Prostate gland (tissue), 2 donors: ENCODE data around the gene CSF2RB.

Experiments used
- CTCF ChIP-seq, 4 experiments: fragments of 200-600 bp in 2 of 4; fragments of 450-650 bp in 2 of 4; sonication (generic) in 2 of 4; IDR thresholded peaks; 1 replicate in 3 of 4; 2 replicates in 1 of 4; pipeline ENCODE4 v1.5.1; 2016 to 2019; ENCODE audit warnings: antibody characterized with exemption in 4 of 4, mild to moderate bottlenecking in 2 of 4, moderate library complexity in 2 of 4
- POLR2A ChIP-seq: fragments of 450-650 bp; IDR thresholded peaks from one replicate; pipeline ENCODE4 v1.6.1; 2016; ENCODE audit warnings: antibody characterized with exemption, mild to moderate bottlenecking
- POLR2AphosphoS5 ChIP-seq: sonication (generic); formaldehyde crosslinking; IDR thresholded peaks from one replicate; pipeline ENCODE4 v1.6.1; 2017; ENCODE audit warnings: antibody characterized with exemption

- TF ChIP-seq POLR2A (no peak), POLR2AphosphoS5 (no peak), CTCF (IDR thresholded peaks at IDR 0.05) (no peak)
Measured at GRCh38 chr22:36979016-36979910, 65.8 kb downstream of the CSF2RB start.
